DND-41 (cell line): ENCODE results near the gene MRS2.

Experiments used
- ATAC-seq: fragments of 200-7000 bp; cut with Tn5 transposase; 3 replicates; pipeline ENCODE4 v1.9.1; 2021; ENCODE audit warnings: low read depth; ENCODE audit not compliant: insufficient read depth
- DNase-seq: peaks from one replicate; pipeline ENCODE4 v3.0.0-alpha.2; 2020
- H2AFZ ChIP-seq: 2 replicates; pipeline ENCODE4 v1.6.0; 2012; ENCODE audit warnings: low read depth, low read length
- H3K27ac ChIP-seq: 2 replicates; pipeline ENCODE4 v1.5.1; 2012; ENCODE audit warnings: low read length, inconsistent platforms
- H3K27me3 ChIP-seq: fragments of 200-600 bp; sonication (generic); 2 replicates; pipeline ENCODE4 v1.6.0; 2012; ENCODE audit warnings: low read length, mild to moderate bottlenecking, inconsistent platforms; ENCODE audit not compliant: insufficient read depth, poor library complexity
- H3K36me3 ChIP-seq: 2 replicates; pipeline ENCODE4 v1.5.1; 2012; ENCODE audit warnings: low read length, inconsistent platforms; ENCODE audit not compliant: insufficient read depth
- H3K4me1 ChIP-seq: 2 replicates; pipeline ENCODE4 v1.5.1; 2012; ENCODE audit warnings: mild to moderate bottlenecking, low read length; ENCODE audit not compliant: insufficient read depth
- H3K4me2 ChIP-seq: 2 replicates; pipeline ENCODE4 v1.6.0; 2012; ENCODE audit warnings: mild to moderate bottlenecking, moderate library complexity, low read length, inconsistent platforms; ENCODE audit not compliant: insufficient read depth
- H3K4me3 ChIP-seq, 2 experiments: fragments of 200-600 bp in 1 of 2; shearing (Covaris generic) in 1 of 2; 2 replicates each; pipeline ENCODE4 v1.5.1; 2012 to 2016; ENCODE audit warnings: inconsistent platforms in 2 of 2, low read length in 2 of 2, mild to moderate bottlenecking in 2 of 2, low read depth in 1 of 2, moderate library complexity in 1 of 2
- H3K79me2 ChIP-seq: 2 replicates; pipeline ENCODE4 v1.6.0; 2012; ENCODE audit warnings: low read length, inconsistent platforms; ENCODE audit not compliant: insufficient read depth
- H3K9ac ChIP-seq: 2 replicates; pipeline ENCODE4 v1.6.0; 2012; ENCODE audit warnings: low read depth, mild to moderate bottlenecking, inconsistent platforms, low read length, moderate library complexity
- H3K9me3 ChIP-seq: 2 replicates; pipeline ENCODE4 v1.5.1; 2012; ENCODE audit warnings: low read length, moderate library complexity, mild to moderate bottlenecking, inconsistent platforms; ENCODE audit not compliant: insufficient read depth, severe bottlenecking
- H4K20me1 ChIP-seq: 2 replicates; pipeline ENCODE4 v1.6.0; 2012; ENCODE audit warnings: low read length; ENCODE audit not compliant: insufficient read depth
- EZH2 ChIP-seq: IDR thresholded peaks from 3 replicates; pipeline ENCODE4 v1.6.1; 2012; ENCODE audit warnings: borderline replicate concordance, low read depth, mild to moderate bottlenecking, moderate library complexity, low read length, inconsistent platforms; ENCODE audit not compliant: severe bottlenecking
- TF ChIP-seq, protein P1 (sequence below): IDR thresholded peaks from 2 replicates; pipeline ENCODE4 v1.5.1; 2012; ENCODE audit warnings: borderline replicate concordance, low read length, moderate library complexity, mild to moderate bottlenecking; ENCODE audit not compliant: poor library complexity, severe bottlenecking; ENCODE audit errors: extremely low read depth

Gene MRS2

DNA sequence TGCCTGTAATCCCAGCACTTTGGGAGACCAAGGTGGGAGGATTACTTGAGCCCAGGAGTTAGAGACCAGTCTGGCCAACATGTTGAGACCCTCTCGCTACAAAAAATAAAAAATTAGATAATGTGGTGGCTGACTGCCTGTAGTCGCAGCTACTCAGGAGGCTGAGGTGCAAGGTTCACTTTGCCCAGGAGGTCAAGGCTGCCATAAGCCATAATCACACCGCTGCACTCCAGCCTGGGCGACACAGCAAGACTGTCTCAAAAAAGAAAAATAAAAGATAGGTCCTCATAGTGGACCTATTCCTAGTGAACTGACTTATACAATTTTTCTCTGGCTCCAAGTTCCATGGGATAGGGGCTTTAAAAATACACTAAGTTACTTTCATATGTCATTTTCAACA is 41.9 kb downstream of the MRS2 start:
- Histone ChIP-seq H3K4me2 (no peak overlapping the region), H3K4me1 (peaks cover 6% of the 10 kb centered on the region; the same call in 1 of the 2 replicates), H3K27me3 (no peaks in the 10 kb centered on the region), H3K4me3 (no peak overlapping the region), H3K79me2 (no peaks in the 10 kb centered on the region), H3K27ac (no peak overlapping the region), H2AFZ (no peak overlapping the region), H3K9ac (no peak overlapping the region), H3K36me3 (no peaks in the 10 kb centered on the region), H3K9me3 (no peaks in the 10 kb centered on the region), H4K20me1 (no peaks in the 10 kb centered on the region)
- TF ChIP-seq, protein P1, sequence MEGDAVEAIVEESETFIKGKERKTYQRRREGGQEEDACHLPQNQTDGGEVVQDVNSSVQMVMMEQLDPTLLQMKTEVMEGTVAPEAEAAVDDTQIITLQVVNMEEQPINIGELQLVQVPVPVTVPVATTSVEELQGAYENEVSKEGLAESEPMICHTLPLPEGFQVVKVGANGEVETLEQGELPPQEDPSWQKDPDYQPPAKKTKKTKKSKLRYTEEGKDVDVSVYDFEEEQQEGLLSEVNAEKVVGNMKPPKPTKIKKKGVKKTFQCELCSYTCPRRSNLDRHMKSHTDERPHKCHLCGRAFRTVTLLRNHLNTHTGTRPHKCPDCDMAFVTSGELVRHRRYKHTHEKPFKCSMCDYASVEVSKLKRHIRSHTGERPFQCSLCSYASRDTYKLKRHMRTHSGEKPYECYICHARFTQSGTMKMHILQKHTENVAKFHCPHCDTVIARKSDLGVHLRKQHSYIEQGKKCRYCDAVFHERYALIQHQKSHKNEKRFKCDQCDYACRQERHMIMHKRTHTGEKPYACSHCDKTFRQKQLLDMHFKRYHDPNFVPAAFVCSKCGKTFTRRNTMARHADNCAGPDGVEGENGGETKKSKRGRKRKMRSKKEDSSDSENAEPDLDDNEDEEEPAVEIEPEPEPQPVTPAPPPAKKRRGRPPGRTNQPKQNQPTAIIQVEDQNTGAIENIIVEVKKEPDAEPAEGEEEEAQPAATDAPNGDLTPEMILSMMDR: no peak
- ATAC-seq (no peak), DNase-seq (no peak)

DNA sequence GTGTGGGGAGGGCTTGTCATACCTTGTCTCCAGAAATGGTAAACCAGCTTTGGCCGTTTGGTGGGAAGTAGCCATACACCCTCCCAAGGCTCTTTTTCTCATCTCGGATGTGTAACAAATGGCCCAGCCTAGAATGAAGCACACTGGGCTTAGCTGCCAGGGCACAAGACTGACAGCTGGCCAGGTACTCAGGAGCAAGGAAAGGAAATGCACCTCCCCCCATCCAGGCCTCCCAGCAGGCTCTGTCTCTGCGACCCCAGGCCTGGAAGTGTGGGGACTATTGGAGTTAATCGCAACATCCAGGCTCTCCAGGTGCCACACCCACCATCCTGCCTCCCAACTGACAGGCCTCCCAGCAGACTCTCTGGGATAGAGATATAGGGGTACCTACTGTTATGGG is 43.0 kb downstream of the MRS2 start:
- no peak overlapping the region for H3K9ac ChIP-seq
- ATAC-seq (no peak), DNase-seq (no peak)
- H3K4me2 ChIP-seq: no peak overlapping the region
- H3K27me3 ChIP-seq: no peaks in the 10 kb centered on the region
- no peaks in the 10 kb centered on the region for H3K36me3 ChIP-seq
- H3K79me2 ChIP-seq: no peaks in the 10 kb centered on the region
- no peaks in the 10 kb centered on the region for H3K9me3 ChIP-seq
- TF ChIP-seq EZH2: no peak
- TF ChIP-seq, protein P1: no peak
- no peaks in the 10 kb centered on the region for H4K20me1 ChIP-seq
- no peaks in the 10 kb centered on the region for H3K4me1 ChIP-seq
- H2AFZ ChIP-seq: no peak overlapping the region
- no peak overlapping the region for H3K4me3 ChIP-seq
- H3K27ac ChIP-seq: no peak overlapping the region

DNA sequence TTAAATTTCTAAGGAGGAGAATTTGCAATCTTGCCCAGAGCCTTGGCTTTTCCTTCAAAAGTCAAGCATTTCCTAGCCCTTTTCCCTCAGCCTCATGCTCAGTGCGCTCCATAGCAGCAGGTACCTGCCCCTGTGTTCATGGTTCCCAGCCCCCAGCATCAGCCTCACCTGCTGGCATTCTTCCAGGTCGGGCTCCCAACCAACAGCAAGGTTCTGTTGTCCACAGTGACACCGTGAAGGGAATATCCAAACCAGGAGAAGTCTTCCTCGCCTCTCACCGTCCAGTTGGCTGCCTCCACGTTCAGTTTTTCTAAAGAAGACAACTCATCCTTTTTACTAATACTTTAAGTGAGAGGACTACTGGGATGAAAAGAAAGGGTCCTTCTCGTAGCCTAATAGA is 43.9 kb downstream of the MRS2 start:
- no peak for TF ChIP-seq EZH2
- Histone ChIP-seq H3K4me1 (no peaks in the 10 kb centered on the region), H3K9ac (no peak overlapping the region), H4K20me1 (no peaks in the 10 kb centered on the region), H2AFZ (no peak overlapping the region), H3K9me3 (no peaks in the 10 kb centered on the region), H3K36me3 (no peaks in the 10 kb centered on the region), H3K4me3 (no peak overlapping the region), H3K27ac (no peak overlapping the region), H3K4me2 (no peak overlapping the region), H3K79me2 (no peaks in the 10 kb centered on the region), H3K27me3 (no peaks in the 10 kb centered on the region)
- DNase-seq: no peak
- ATAC-seq: no peak

DNA sequence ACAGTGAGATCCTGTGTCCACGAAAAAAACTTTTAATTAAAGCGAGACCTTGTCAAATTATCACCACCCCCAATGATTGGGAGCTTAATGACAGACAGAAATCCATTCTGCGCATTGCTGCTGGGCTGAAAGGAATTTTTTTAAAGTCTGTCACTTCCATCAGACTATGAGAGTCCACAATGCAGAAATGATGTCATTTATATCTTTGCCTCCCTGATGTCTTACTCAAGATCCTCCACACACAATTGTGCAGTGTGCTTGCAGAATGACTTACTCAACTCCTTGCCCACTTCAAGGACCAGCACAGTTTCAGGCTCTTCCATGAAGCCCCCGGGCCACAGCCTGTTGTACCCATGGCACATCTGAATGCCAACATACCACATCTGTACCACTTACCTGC is 45.7 kb downstream of the MRS2 start:
- Histone ChIP-seq H4K20me1 (no peaks in the 10 kb centered on the region), H3K79me2 (no peaks in the 10 kb centered on the region), H3K4me2 (no peak overlapping the region), H3K4me3 (no peak overlapping the region), H2AFZ (no peak overlapping the region), H3K4me1 (peaks cover 8% of the 10 kb centered on the region), H3K9ac (no peak overlapping the region), H3K36me3 (no peaks in the 10 kb centered on the region), H3K27me3 (no peaks in the 10 kb centered on the region), H3K27ac (no peak overlapping the region), H3K9me3 (no peaks in the 10 kb centered on the region)
- TF ChIP-seq EZH2: no peak
- TF ChIP-seq, protein P1: no peak
- no peak for ATAC-seq
- DNase-seq: no peak
